GM21786 (cell line): ENCODE measurements around the gene HSPBAP1.
A peak's percentile ranks its signal among the peaks of the same experiment; 100 is the strongest.
"Not testable (repeated sequence)": the region's sequence is repeated elsewhere in the genome, so short reads cannot be mapped to it uniquely, and the experiment has no call there.

ENCODE experiments used
- ATAC-seq: cut with Tn5 transposase; IDR thresholded peaks from one replicate; pipeline ENCODE4 v1.9.1; 2021; ENCODE audit not compliant: unreplicated experiment

HSPBAP1 gene

GRCh38 chr3:122785231-122785630 is 8.4 kb downstream of the HSPBAP1 start:
- no peak for ATAC-seq

GRCh38 chr3:122784436-122784835 is 9.2 kb downstream of the HSPBAP1 start:
- no peak for ATAC-seq

GRCh38 chr3:122782804-122783203 is 10.8 kb downstream of the HSPBAP1 start:
- ATAC-seq, result no peak

GRCh38 chr3:122777563-122777962 is 16.1 kb downstream of the HSPBAP1 start:
- ATAC-seq, result no peak

GRCh38 chr3:122776675-122777468 is 16.8 kb downstream of the HSPBAP1 start:
- no peak for ATAC-seq

- no peak for ATAC-seq
Observed at GRCh38 chr3:122774564-122774963, 19.1 kb downstream of the HSPBAP1 start.

GRCh38 chr3:122773944-122774509 is 19.6 kb downstream of the HSPBAP1 start:
- peak; percentile 70 for ATAC-seq

- ATAC-seq, result no peak
Observed at GRCh38 chr3:122772827-122773226, 20.8 kb downstream of the HSPBAP1 start.

GRCh38 chr3:122770521-122771202 is 23.0 kb downstream of the HSPBAP1 start:
- no peak for ATAC-seq

- ATAC-seq, result no peak
Observed at GRCh38 chr3:122767540-122768372, 25.9 kb downstream of the HSPBAP1 start.

- ATAC-seq, result no peak
Observed at GRCh38 chr3:122766430-122766829, 27.2 kb downstream of the HSPBAP1 start.

- no peak for ATAC-seq
Observed at GRCh38 chr3:122760453-122761271, 33.0 kb downstream of the HSPBAP1 start.

- ATAC-seq, result no peak
Observed at GRCh38 chr3:122758877-122759560, 34.6 kb downstream of the HSPBAP1 start.

- no peak for ATAC-seq
Observed at GRCh38 chr3:122755491-122755890, 38.1 kb downstream of the HSPBAP1 start.

- ATAC-seq, result peak; percentile 61
Observed at GRCh38 chr3:122754929-122755328, 38.7 kb downstream of the HSPBAP1 start.

- no peak for ATAC-seq
Observed at GRCh38 chr3:122748347-122748746, 45.3 kb downstream of the HSPBAP1 start.

GRCh38 chr3:122747295-122747694 is 46.3 kb downstream of the HSPBAP1 start:
- not testable (repeated sequence) for ATAC-seq

GRCh38 chr3:122745369-122746021 is 48.1 kb downstream of the HSPBAP1 start:
- ATAC-seq, result no peak

- no peak for ATAC-seq
Observed at GRCh38 chr3:122743581-122744120, 50.0 kb downstream of the HSPBAP1 start.
